ENCODE results near the gene CHMP1B.

Gene CHMP1B

GRCh38 chr18:11851146-11851805 lies at the start of gene CHMP1B:
TSS of gene CHMP1B (plus strand) at chr18:11851413. CDS start at chr18:11851512, 99 bp downstream.
- DNase-seq (ENCODE audit: low spot score), result peak; percentile 95

- DNase-seq (ENCODE audit: low spot score), result no peak
These were observed 49.6 kb upstream of the CHMP1B start for GRCh38 chr18:11801573-11801972.

GRCh38 chr18:11802158-11802557 lies 49.1 kb upstream of the CHMP1B start:
- DNase-seq (ENCODE audit: low spot score), result no peak

- DNase-seq (ENCODE audit: low spot score), result no peak
These were observed 48.6 kb upstream of the CHMP1B start for GRCh38 chr18:11802586-11802985.

GRCh38 chr18:11807233-11807632 lies 44.0 kb upstream of the CHMP1B start:
- DNase-seq (ENCODE audit: low spot score), result no peak

- DNase-seq (ENCODE audit: low spot score), result no peak
These were observed 43.0 kb upstream of the CHMP1B start for GRCh38 chr18:11808001-11808855.

- DNase-seq (ENCODE audit: low spot score), result no peak
These were observed 41.3 kb upstream of the CHMP1B start for GRCh38 chr18:11809895-11810294.

GRCh38 chr18:11810379-11810778 lies 40.8 kb upstream of the CHMP1B start:
- DNase-seq (ENCODE audit: low spot score), result no peak

- DNase-seq (ENCODE audit: low spot score), result no peak
These were observed 40.2 kb upstream of the CHMP1B start for GRCh38 chr18:11811009-11811408.

GRCh38 chr18:11817229-11817628 lies 34.0 kb upstream of the CHMP1B start:
- DNase-seq (ENCODE audit: low spot score), result no peak

- peak; percentile 4 for DNase-seq (ENCODE audit: low spot score)
These were observed 32.6 kb upstream of the CHMP1B start for GRCh38 chr18:11818486-11819203.

- DNase-seq (ENCODE audit: low spot score), result no peak
These were observed 31.3 kb upstream of the CHMP1B start for GRCh38 chr18:11819938-11820337.

- DNase-seq (ENCODE audit: low spot score), result no peak
These were observed 30.5 kb upstream of the CHMP1B start for GRCh38 chr18:11820697-11821096.

GRCh38 chr18:11821208-11821607 lies 30.0 kb upstream of the CHMP1B start:
- no peak for DNase-seq (ENCODE audit: low spot score)

- DNase-seq (ENCODE audit: low spot score), result no peak
These were observed 29.5 kb upstream of the CHMP1B start for GRCh38 chr18:11821643-11822237.

GRCh38 chr18:11823545-11823944 lies 27.7 kb upstream of the CHMP1B start:
- DNase-seq (ENCODE audit: low spot score), result no peak

- DNase-seq (ENCODE audit: low spot score), result no peak
These were observed 24.4 kb upstream of the CHMP1B start for GRCh38 chr18:11826836-11827235.

GRCh38 chr18:11828786-11829432 lies 22.3 kb upstream of the CHMP1B start:
- DNase-seq (ENCODE audit: low spot score), result no peak

GRCh38 chr18:11830585-11830984 lies 20.6 kb upstream of the CHMP1B start:
- no peak for DNase-seq (ENCODE audit: low spot score)

GRCh38 chr18:11831921-11832320 lies 19.3 kb upstream of the CHMP1B start:
- DNase-seq (ENCODE audit: low spot score), result no peak

- DNase-seq (ENCODE audit: low spot score), result no peak
These were observed 16.4 kb upstream of the CHMP1B start for GRCh38 chr18:11834772-11835171.

GRCh38 chr18:11839556-11839955 lies 11.7 kb upstream of the CHMP1B start:
- no peak for DNase-seq (ENCODE audit: low spot score)

All from CD4-positive, alpha-beta T cell treated with Interleukin-2 at 100 ng/mL for 4 hours (primary cell).